Kidney tubule cell (primary cell): ENCODE data around the gene AGK.
A peak's percentile ranks its signal among the peaks of the same experiment; 100 is the strongest.

ENCODE experiments used
- DNase-seq: peaks from one replicate; pipeline ENCODE4 v3.0.0-alpha.2; 2018; ENCODE audit warnings: low spot score

AGK gene

GRCh38 chr7:141586878-141587277, 35.7 kb downstream of the AGK start:
- DNase-seq = no peak

DNA sequence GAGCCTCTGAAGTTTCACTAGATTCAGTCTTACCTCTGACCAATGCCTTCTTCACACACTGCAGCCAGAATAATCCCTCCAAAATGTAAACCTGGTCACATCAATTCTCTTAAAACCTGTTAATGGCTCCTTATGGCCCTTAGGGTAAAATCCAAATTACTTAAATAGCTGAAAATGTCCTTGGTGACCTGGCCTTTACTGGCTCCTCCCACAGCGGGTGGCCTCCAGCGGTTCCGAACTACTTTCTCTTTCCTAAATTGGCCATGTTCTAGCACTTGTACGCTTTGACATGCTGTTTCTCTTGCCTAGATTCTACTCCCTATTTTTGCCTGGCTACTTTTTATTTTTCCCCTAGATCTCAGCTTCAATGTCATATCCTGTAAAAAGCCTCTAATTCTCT, 36.1 kb downstream of the AGK start:
- no peak for DNase-seq

- no peak for DNase-seq
These were observed 37.7 kb downstream of the AGK start for GRCh38 chr7:141588912-141589311.

GRCh38 chr7:141590071-141590470, 38.9 kb downstream of the AGK start:
- no peak for DNase-seq

- DNase-seq = no peak
These were observed 39.5 kb downstream of the AGK start for GRCh38 chr7:141590666-141591065.

- DNase-seq = peak; percentile 8
These were observed 41.9 kb downstream of the AGK start for GRCh38 chr7:141593134-141593533.

DNA sequence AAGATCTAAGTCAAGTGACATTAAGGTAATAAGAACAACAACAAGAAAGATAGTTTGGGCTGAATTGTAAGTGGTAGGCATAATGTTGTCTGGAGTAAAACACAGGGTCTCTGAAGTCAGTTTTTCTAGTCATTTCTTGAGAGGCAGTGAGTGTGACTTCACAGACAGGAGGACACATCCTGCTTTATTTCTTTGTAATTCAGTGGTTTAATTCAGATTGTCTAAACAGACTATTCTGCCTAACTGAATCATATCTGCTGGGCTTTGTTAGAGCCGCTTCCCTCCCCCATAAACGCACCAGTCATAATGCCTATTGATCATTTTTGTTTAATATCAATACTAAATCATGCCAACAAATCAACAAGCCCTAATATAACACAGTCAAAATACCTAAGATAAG, 46.8 kb downstream of the AGK start:
- DNase-seq = no peak

- no peak for DNase-seq
These were observed 47.2 kb downstream of the AGK start for GRCh38 chr7:141598408-141598807.

GRCh38 chr7:141600168-141601006, 49.2 kb downstream of the AGK start:
- no peak for DNase-seq

GRCh38 chr7:141609576-141609975, 58.4 kb downstream of the AGK start:
- DNase-seq = no peak

- no peak for DNase-seq
These were observed 59.5 kb downstream of the AGK start for GRCh38 chr7:141610671-141611070.

DNA sequence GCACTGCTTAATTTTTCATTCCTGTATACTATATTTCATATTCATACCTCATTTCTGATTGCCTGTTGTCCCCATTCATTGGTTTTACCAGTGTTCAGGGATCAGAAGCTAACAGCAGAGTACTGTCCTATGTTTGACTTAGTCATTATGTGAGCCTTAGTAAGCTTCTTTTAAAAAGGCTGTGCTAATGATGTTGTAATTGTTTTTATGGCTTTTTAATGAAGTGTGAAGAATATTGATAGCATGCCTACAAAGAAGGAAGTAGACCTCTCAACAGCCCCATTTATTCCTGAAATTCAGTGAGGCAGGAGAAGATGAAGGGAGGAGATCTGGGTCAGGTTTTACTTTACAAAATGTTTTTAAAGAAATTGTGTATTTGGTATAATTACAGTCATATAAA, 61.7 kb downstream of the AGK start:
- no peak for DNase-seq

GRCh38 chr7:141617280-141617679, 66.1 kb downstream of the AGK start:
- DNase-seq = no peak

DNA sequence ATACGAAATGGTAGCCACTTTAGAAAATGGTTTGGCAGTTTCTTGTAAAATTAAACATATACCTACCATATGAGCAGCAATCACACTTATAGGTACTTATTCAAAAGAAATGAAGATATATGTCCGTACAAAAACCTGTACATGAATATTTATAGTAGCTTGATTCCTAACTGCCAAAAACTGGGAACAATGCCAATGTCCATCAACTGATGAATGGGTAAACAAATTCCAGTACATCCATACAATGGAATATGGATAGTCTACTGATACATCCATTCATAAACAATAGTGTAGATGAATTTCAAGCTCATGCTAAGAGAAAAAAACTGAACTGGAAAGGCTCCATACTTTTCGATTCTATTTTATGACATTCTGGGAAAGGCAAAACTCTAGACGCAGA, 68.5 kb downstream of the AGK start:
- no peak for DNase-seq

- no peak for DNase-seq
These were observed 73.6 kb downstream of the AGK start for GRCh38 chr7:141624763-141625162.

DNA sequence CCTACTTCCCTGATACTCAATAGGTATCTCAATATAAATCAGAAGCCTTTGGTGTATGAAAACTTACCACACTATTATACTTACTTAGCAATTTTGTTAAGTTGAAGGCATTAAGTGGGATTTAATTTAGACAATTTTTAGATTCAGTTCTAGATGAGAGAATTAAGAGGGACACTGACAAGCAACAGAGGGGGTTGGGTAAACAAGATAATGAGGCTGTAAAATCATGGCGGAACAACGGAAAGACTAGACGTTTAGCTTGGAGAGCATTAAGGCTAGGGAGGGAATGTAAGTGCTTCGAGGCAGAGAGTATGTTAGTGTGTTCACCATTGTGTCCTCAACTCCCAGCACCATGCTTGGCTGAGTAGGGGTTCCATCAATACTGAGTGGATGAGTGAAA, 79.4 kb downstream of the AGK start:
- DNase-seq = no peak

GRCh38 chr7:141631525-141631924, 80.3 kb downstream of the AGK start:
- no peak for DNase-seq

- no peak for DNase-seq
These were observed 82.9 kb downstream of the AGK start for GRCh38 chr7:141634065-141634464.

DNA sequence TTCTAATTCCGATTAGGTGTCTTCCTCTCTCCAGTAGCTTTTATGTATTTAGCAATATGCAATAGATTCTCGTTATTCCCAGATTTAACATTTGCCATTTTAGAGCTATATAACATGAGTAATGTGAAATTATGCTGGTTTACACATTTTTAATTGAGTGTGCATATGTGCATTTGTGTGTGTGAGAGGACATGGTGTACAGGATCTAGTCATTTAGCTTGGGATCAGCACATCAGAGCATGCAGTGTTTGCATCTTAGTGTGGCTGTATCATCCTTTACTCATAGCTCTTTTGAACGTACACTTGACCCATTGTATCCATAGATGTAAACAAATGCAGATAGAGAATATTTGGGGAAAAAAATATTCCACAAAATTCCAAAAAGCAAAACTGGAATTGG, 84.8 kb downstream of the AGK start:
- DNase-seq = no peak

DNA sequence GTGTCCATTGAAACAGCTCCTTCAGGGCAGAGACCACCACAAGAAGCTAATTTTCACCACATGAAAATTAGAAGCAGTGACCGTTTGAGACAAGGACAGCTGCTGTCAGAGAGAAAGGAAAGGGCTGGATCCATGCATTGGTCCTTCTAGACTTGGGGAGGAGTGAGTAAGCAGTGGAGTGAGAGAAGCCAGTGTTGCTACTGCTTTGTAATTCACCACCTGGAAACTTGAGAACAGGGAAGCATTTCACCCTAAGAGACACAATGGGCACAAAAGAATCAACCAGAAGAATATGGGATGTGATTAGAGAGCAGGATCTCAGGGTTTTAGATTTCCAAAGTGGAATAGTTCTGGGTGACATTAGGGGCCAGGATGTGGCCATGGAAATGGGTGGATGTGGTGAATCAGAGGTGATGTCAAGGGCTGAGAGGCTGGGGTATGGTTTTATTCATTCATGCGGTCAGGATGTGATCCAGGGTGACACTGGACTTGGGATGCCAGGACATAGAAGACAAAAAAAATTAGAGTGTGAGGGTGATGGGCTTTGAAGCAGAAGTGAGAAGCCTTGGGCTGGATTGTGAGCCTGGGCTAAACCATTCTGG, 89.1 kb downstream of the AGK start:
- peak; percentile 50 for DNase-seq

- DNase-seq = no peak
These were observed 90.7 kb downstream of the AGK start for GRCh38 chr7:141641876-141642275.

- DNase-seq = no peak
These were observed 94.0 kb downstream of the AGK start for GRCh38 chr7:141645188-141645587.

- peak; percentile 52 for DNase-seq
These were observed 95.7 kb downstream of the AGK start for GRCh38 chr7:141646826-141647480.
